GM18870 (cell line): ENCODE measurements around the gene KCNK7.

Source experiments
- ATAC-seq: cut with Tn5 transposase; IDR thresholded peaks from one replicate; pipeline ENCODE4 v1.9.1; 2021; ENCODE audit warnings: moderate library complexity; ENCODE audit not compliant: unreplicated experiment

Gene KCNK7

GRCh38 chr11:65558930-65559509, 36.6 kb downstream of the KCNK7 start:
- no peak for ATAC-seq

GRCh38 chr11:65558002-65558929, 37.3 kb downstream of the KCNK7 start, which contains the start of gene LTBP3:
LTBP3 (minus strand) TSS chr11:65558359; CDS start chr11:65557959, 400 bp downstream.
- no peak for ATAC-seq

- ATAC-seq: no peak
These were observed 38.2 kb downstream of the KCNK7 start for GRCh38 chr11:65557280-65558001.

- ATAC-seq: no peak
These were observed 38.9 kb downstream of the KCNK7 start for GRCh38 chr11:65556470-65557279.

GRCh38 chr11:65555693-65556231, 39.8 kb downstream of the KCNK7 start:
- no peak for ATAC-seq

- ATAC-seq: no peak
These were observed 40.7 kb downstream of the KCNK7 start for GRCh38 chr11:65554842-65555430.

GRCh38 chr11:65554057-65554818, 41.4 kb downstream of the KCNK7 start:
- ATAC-seq: no peak

GRCh38 chr11:65553301-65554001, 42.1 kb downstream of the KCNK7 start:
- no peak for ATAC-seq

- no peak for ATAC-seq
These were observed 43.1 kb downstream of the KCNK7 start for GRCh38 chr11:65552388-65552951.

- peak; percentile 55 for ATAC-seq
These were observed 43.8 kb downstream of the KCNK7 start for GRCh38 chr11:65551572-65552387.

GRCh38 chr11:65549096-65549495, 46.5 kb downstream of the KCNK7 start:
- no peak for ATAC-seq

GRCh38 chr11:65548395-65548794, 47.2 kb downstream of the KCNK7 start:
- no peak for ATAC-seq

- no peak for ATAC-seq
These were observed 48.0 kb downstream of the KCNK7 start for GRCh38 chr11:65547446-65548125.

- no peak for ATAC-seq
These were observed 49.2 kb downstream of the KCNK7 start for GRCh38 chr11:65546217-65546958.

- no peak for ATAC-seq
These were observed 49.8 kb downstream of the KCNK7 start for GRCh38 chr11:65545853-65546216.
